ENCODE results near the gene MEX3D.

Gene MEX3D

DNA sequence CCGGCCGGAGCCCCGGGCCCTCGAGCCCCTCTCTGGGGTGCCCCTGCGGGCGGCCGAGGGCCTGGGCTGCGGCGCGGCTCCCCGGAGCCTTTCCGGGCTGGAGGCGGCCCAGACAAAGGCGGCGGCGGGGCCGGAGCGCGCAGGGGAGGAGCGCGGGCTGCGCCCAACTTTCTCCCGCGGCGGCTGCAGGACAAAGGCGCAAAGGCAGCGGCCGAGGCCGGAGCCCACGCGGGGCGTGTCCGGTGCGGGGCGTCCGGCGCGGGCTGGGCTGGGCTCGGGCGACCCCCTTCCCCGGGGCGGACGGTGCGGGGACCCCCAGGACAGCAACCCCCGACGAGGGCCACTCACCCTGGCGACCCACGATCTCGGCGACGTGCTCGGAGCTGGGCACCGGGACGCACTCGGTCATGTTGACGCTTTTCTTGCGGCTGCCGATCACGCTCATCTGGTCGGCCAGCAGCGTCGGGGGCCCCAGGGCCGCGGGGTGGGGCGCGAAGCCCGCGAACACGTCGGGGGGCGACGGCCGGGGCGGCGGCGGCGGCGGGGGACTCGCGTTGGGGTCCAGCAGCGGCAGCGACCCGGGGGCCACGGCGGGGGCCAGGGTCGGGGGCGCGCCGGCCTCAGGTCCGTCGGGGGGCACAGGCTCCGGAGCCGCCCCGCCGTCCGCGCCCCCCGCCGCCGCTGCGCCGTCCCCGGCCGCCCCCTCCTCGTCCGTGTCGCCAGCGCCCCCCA lies 843 bp downstream of the MEX3D start:
- in situ Hi-C loops (cut with HindIII; ENCODE audit: low sequenced_read_pairs), result no loop called here
- peak overlapping the region; percentile 57 for H3K4me3 ChIP-seq (ENCODE audit: low read depth, low read length)
- TF ChIP-seq CTCF (IDR thresholded peaks at IDR 0.05; ENCODE audit: low read depth, low read length, missing control alignments), result no peak
- no peak for DNase-seq (ENCODE audit: low read depth)

DNA sequence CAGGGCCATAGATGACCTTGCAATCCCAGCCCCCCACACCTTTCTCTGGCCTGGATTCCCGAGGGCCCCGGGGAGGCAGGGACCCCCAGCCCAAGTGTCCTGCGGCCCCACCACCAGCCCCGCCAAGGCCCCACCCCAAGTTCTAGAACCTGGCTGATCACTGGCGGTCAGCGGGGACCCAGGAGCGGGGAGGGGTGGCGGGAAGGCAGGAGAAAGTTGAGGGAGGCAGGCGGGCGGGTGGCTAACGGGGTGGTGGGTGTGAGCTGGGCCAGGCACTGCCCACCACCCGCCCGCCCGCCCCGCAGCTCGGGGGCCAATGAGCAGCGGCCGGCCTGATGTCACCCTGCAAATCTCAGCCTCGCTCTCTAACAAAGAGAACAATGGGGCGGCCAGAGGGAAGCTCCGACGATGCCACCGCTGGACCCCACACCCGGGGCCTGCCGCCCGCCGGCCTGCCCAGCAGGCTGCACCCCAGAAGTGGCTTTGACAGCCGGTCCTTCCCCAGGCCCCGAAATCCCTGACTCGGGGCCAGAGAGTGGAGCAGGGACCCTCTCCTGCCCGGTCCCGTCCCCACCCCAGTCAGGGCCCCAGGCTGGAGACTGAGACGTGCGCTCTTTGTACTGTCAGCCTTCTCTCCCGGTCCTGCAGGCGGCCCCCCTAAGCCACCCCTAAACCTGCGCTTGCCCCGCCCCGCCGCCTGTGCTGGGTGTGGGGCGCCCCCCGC lies 1.6 kb downstream of the MEX3D start:
- in situ Hi-C loops (cut with HindIII; ENCODE audit: low sequenced_read_pairs), result no loop called here
- no peak for TF ChIP-seq CTCF (IDR thresholded peaks at IDR 0.05; ENCODE audit: low read depth, low read length, missing control alignments)
- peak; percentile 56 for DNase-seq (ENCODE audit: low read depth)
- peak overlapping the region; percentile 57 for H3K4me3 ChIP-seq (ENCODE audit: low read depth, low read length)

DNA sequence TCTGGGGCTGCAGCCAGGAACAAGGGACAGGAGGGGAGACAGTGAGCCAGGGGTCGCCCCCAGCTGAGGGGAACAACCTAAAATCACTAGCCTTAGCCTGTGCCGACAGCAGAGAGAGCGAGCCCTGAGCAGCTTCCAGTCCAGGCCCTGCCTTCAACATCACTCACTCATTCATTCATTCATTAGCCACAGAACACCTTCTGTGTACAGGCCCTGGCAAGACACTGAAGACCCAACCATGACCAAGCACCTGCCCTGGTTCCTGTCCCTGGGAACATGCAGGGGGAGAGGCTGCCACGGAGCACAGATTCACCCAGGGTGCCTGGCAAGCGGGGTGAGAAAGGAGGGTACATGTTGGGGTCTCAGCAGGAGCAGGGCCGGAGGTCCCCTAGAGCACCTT lies 4.9 kb downstream of the MEX3D start:
- no peak for TF ChIP-seq CTCF (IDR thresholded peaks at IDR 0.05; ENCODE audit: low read depth, low read length, missing control alignments)
- DNase-seq (ENCODE audit: low read depth), result no peak
- no peak overlapping the region for H3K4me3 ChIP-seq (ENCODE audit: low read depth, low read length)
- in situ Hi-C loops (cut with HindIII; ENCODE audit: low sequenced_read_pairs), result no loop called here

GRCh38 chr19:1561236-1561842 lies 6.8 kb downstream of the MEX3D start:
- TF ChIP-seq CTCF (IDR thresholded peaks at IDR 0.05; ENCODE audit: low read depth, low read length, missing control alignments), result no peak
- H3K4me3 ChIP-seq (ENCODE audit: low read depth, low read length), result no peak overlapping the region
- in situ Hi-C loops (cut with HindIII; ENCODE audit: low sequenced_read_pairs), result no loop called here
- no peak for DNase-seq (ENCODE audit: low read depth)

DNA sequence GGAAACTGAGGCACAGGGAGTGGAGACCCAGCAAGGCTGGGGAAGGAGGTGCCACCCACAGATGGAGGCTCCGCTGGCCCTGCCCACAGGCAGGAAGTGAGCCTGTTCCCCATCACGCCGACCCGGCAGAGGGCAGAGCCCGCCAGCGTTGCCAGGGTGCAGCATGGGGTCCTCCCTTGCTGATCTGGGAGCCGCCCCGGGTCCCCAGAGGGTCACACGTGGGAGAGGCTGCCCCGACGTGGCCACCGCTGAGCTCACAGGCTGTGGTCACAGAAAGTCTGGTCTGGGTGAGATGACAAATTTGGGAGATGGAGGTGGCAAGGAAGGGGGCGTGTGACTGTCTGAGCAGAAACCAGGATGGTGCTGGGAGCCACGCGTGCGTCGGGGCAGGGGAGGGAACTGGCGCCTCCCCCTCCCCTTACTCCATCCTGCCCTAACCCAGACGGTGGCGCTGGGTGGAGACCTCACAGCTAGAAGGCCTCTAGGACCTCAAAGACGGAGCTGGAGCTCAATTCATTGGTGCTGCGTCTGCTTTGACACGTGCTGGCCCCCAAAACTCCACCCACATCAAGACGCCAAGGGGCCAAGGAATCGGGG lies 7.7 kb downstream of the MEX3D start:
- in situ Hi-C loops (cut with HindIII; ENCODE audit: low sequenced_read_pairs), result no loop called here
- DNase-seq (ENCODE audit: low read depth), result no peak
- no peak for TF ChIP-seq CTCF (IDR thresholded peaks at IDR 0.05; ENCODE audit: low read depth, low read length, missing control alignments)

GRCh38 chr19:1558552-1558951 lies 9.6 kb downstream of the MEX3D start:
- H3K4me3 ChIP-seq (ENCODE audit: low read depth, low read length), result no peak overlapping the region
- no peak for DNase-seq (ENCODE audit: low read depth)
- in situ Hi-C loops (cut with HindIII; ENCODE audit: low sequenced_read_pairs), result no loop called here
- TF ChIP-seq CTCF (IDR thresholded peaks at IDR 0.05; ENCODE audit: low read depth, low read length, missing control alignments), result no peak

More for the DNA sequence above, 7.7 kb downstream of the MEX3D start:
- no peak overlapping the region for H3K4me3 ChIP-seq (ENCODE audit: low read depth, low read length)
